Activated T-cell treated with anti-CD3 and anti-CD28 coated beads for 4 hours (primary cell): ENCODE measurements around the gene UPK1B.
"Not testable (repeated sequence)": the region's sequence is repeated elsewhere in the genome, so short reads cannot be mapped to it uniquely, and the experiment has no call there.

Source experiments
- DNase-seq: peaks from one replicate; pipeline ENCODE4 v3.0.0-alpha.2; 2020

Gene UPK1B

GRCh38 chr3:119227070-119227850, 53.9 kb downstream of the UPK1B start:
- no peak for DNase-seq

- no peak for DNase-seq
These were observed 55.2 kb downstream of the UPK1B start for GRCh38 chr3:119228373-119229145.

GRCh38 chr3:119229190-119229589, 55.8 kb downstream of the UPK1B start:
- no peak for DNase-seq

GRCh38 chr3:119230071-119230470, 56.7 kb downstream of the UPK1B start:
- DNase-seq = no peak

- no peak for DNase-seq
These were observed 57.3 kb downstream of the UPK1B start for GRCh38 chr3:119230745-119231144.

- no peak for DNase-seq
These were observed 61.2 kb downstream of the UPK1B start for GRCh38 chr3:119234610-119235009.

GRCh38 chr3:119235151-119235550, 61.8 kb downstream of the UPK1B start:
- no peak for DNase-seq

- no peak for DNase-seq
These were observed 63.4 kb downstream of the UPK1B start for GRCh38 chr3:119236756-119237155.

GRCh38 chr3:119237299-119237698, 63.9 kb downstream of the UPK1B start:
- no peak for DNase-seq

- no peak for DNase-seq
These were observed 65.0 kb downstream of the UPK1B start for GRCh38 chr3:119238363-119238762.

- DNase-seq = no peak
These were observed 65.9 kb downstream of the UPK1B start for GRCh38 chr3:119239206-119239820.

- no peak for DNase-seq
These were observed 66.7 kb downstream of the UPK1B start for GRCh38 chr3:119240101-119240590.

- peak; percentile 50 for DNase-seq
These were observed 67.4 kb downstream of the UPK1B start, which contains the start of gene B4GALT4 for GRCh38 chr3:119240591-119241434. Gene B4GALT4, minus strand, starts transcription at chr3:119240878. Its CDS starts 10,779 bp downstream, at chr3:119230099.

- DNase-seq = not testable (repeated sequence)
These were observed 69.1 kb downstream of the UPK1B start for GRCh38 chr3:119242387-119243057.

- not testable (repeated sequence) for DNase-seq
These were observed 69.7 kb downstream of the UPK1B start for GRCh38 chr3:119243058-119243529.

- DNase-seq = no peak
These were observed 70.3 kb downstream of the UPK1B start for GRCh38 chr3:119243712-119244111.

- no peak for DNase-seq
These were observed 72.4 kb downstream of the UPK1B start for GRCh38 chr3:119245778-119246177.
